Vagina (tissue), 2 donors: Measurements from ENCODE around the gene BPIFB4. TPM values are rescaled to one million over a fixed set of nuclear protein-coding genes. Genes with fewer than 3 reads are reported as not detected.

Experiments
- DNase-seq, 2 donors: peaks; one replicate each; pipeline ENCODE4 v3.0.0-alpha.2; 2017; ENCODE audit errors: extremely low spot score in 2 of 2
- H3K27ac ChIP-seq: fragments of 200-600 bp; sonication (generic); one replicate; pipeline ENCODE4 v1.5.1; 2019
- H3K27me3 ChIP-seq: fragments of 200-600 bp; sonication (generic); one replicate; pipeline ENCODE4 v1.5.1; 2019
- H3K36me3 ChIP-seq, 2 donors: fragments of 200-600 bp; sonication (generic); one replicate each; pipeline ENCODE4 v1.5.1; 2017 to 2019
- H3K4me1 ChIP-seq: fragments of 200-600 bp; sonication (generic); one replicate; pipeline ENCODE4 v1.5.1; 2019
- H3K4me3 ChIP-seq, 2 donors: fragments of 200-600 bp; sonication (generic); 1 replicate in 1 of 2; 2 replicates in 1 of 2; pipeline ENCODE4 v1.5.1; 2016 to 2019
- H3K9me3 ChIP-seq: fragments of 200-600 bp; sonication (generic); one replicate; pipeline ENCODE4 v1.5.1; 2019
- POLR2A ChIP-seq, 2 donors: fragments of 450-650 bp; IDR thresholded peaks; one replicate each; pipeline ENCODE4 v1.6.1; 2017; ENCODE audit warnings: antibody characterized with exemption in 2 of 2, mild to moderate bottlenecking in 2 of 2, moderate library complexity in 2 of 2
- POLR2AphosphoS5 ChIP-seq, 2 donors: sonication (generic); formaldehyde crosslinking; IDR thresholded peaks; one replicate each; pipeline ENCODE4 v1.9.0; 2017; ENCODE audit warnings: antibody characterized with exemption in 2 of 2, mild to moderate bottlenecking in 2 of 2, low read depth in 1 of 2; ENCODE audit not compliant: insufficient read depth in 1 of 2
- intact Hi-C: fragments of 100-400 bp; cut with DNase I; formaldehyde crosslinking; loops from one replicate; pipeline ENCODE4 v1.15.1; 2023
- total RNA-seq: library from RNA; depleted of rRNA; stranded (reverse); fragments of >200 nt; gene quantifications from one replicate; pipeline ENCODE4 v1.2.3, GENCODE V29; 2016
- TF ChIP-seq, protein P1 (sequence below), 3 experiments: fragments of 450-650 bp in 2 of 3; fragments of 200-600 bp in 1 of 3; sonication (generic) in 1 of 3; IDR thresholded peaks; one replicate each; pipeline ENCODE4 v1.5.1; 2017 to 2019; ENCODE audit warnings: antibody characterized with exemption in 3 of 3, mild to moderate bottlenecking in 2 of 3, moderate library complexity in 2 of 3

The BPIFB4 gene
- total RNA-seq, 1 donor from 2014 or later: not detected

GRCh38 chr20:33133373-33133941, 54.0 kb downstream of the BPIFB4 start:
- DNase-seq: no peak
- H3K4me3 ChIP-seq: no peak overlapping the region
- no peaks in the 10 kb centered on the region for H3K27me3 ChIP-seq
- H3K36me3 ChIP-seq: no peaks in the 10 kb centered on the region
- no peak overlapping the region for H3K27ac ChIP-seq
- intact Hi-C loops: no loop called here
- TF ChIP-seq POLR2AphosphoS5 (IDR thresholded peaks at IDR 0.05; ENCODE audit: insufficient read depth in 1 of 2, low read depth in 1 of 2): no peak
- no peak for TF ChIP-seq POLR2A (IDR thresholded peaks at IDR 0.05)
- TF ChIP-seq, protein P1, sequence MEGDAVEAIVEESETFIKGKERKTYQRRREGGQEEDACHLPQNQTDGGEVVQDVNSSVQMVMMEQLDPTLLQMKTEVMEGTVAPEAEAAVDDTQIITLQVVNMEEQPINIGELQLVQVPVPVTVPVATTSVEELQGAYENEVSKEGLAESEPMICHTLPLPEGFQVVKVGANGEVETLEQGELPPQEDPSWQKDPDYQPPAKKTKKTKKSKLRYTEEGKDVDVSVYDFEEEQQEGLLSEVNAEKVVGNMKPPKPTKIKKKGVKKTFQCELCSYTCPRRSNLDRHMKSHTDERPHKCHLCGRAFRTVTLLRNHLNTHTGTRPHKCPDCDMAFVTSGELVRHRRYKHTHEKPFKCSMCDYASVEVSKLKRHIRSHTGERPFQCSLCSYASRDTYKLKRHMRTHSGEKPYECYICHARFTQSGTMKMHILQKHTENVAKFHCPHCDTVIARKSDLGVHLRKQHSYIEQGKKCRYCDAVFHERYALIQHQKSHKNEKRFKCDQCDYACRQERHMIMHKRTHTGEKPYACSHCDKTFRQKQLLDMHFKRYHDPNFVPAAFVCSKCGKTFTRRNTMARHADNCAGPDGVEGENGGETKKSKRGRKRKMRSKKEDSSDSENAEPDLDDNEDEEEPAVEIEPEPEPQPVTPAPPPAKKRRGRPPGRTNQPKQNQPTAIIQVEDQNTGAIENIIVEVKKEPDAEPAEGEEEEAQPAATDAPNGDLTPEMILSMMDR (IDR thresholded peaks at IDR 0.05): no peak
- no peaks in the 10 kb centered on the region for H3K4me1 ChIP-seq
- H3K9me3 ChIP-seq: no peaks in the 10 kb centered on the region

- TF ChIP-seq, protein P1 (IDR thresholded peaks at IDR 0.05): no peak
- no peak for TF ChIP-seq POLR2A (IDR thresholded peaks at IDR 0.05)
- TF ChIP-seq POLR2AphosphoS5 (IDR thresholded peaks at IDR 0.05; ENCODE audit: insufficient read depth in 1 of 2, low read depth in 1 of 2): no peak
- Histone ChIP-seq H3K4me1 (no peaks in the 10 kb centered on the region), H3K27ac (no peak overlapping the region), H3K27me3 (no peaks in the 10 kb centered on the region), H3K36me3 (no peaks in the 10 kb centered on the region), H3K4me3 (no peak overlapping the region), H3K9me3 (no peaks in the 10 kb centered on the region)
- intact Hi-C loops: no loop called here
- DNase-seq: no peak
These were observed 57.8 kb downstream of the BPIFB4 start for GRCh38 chr20:33137195-33137594.

GRCh38 chr20:33139467-33139866, 60.0 kb downstream of the BPIFB4 start:
- Histone ChIP-seq H3K4me1 (no peaks in the 10 kb centered on the region), H3K27me3 (no peaks in the 10 kb centered on the region), H3K9me3 (no peaks in the 10 kb centered on the region), H3K4me3 (no peak overlapping the region), H3K36me3 (no peaks in the 10 kb centered on the region), H3K27ac (no peak overlapping the region)
- intact Hi-C loops: no loop called here
- peak in 1 of 2 donors; percentile 55 for DNase-seq
- TF ChIP-seq POLR2AphosphoS5 (IDR thresholded peaks at IDR 0.05; ENCODE audit: insufficient read depth in 1 of 2, low read depth in 1 of 2) (no peak), POLR2A (IDR thresholded peaks at IDR 0.05) (no peak)
- TF ChIP-seq, protein P1 (IDR thresholded peaks at IDR 0.05): no peak

GRCh38 chr20:33145521-33145920, 66.1 kb downstream of the BPIFB4 start:
- H3K4me1 ChIP-seq: no peaks in the 10 kb centered on the region
- intact Hi-C loops: no loop called here
- no peak overlapping the region for H3K4me3 ChIP-seq
- TF ChIP-seq POLR2A (IDR thresholded peaks at IDR 0.05): no peak
- DNase-seq: peak in 1 of 2 donors; percentile 58
- no peak overlapping the region for H3K27ac ChIP-seq
- H3K27me3 ChIP-seq: no peaks in the 10 kb centered on the region
- no peaks in the 10 kb centered on the region for H3K36me3 ChIP-seq
- no peaks in the 10 kb centered on the region for H3K9me3 ChIP-seq

DNA sequence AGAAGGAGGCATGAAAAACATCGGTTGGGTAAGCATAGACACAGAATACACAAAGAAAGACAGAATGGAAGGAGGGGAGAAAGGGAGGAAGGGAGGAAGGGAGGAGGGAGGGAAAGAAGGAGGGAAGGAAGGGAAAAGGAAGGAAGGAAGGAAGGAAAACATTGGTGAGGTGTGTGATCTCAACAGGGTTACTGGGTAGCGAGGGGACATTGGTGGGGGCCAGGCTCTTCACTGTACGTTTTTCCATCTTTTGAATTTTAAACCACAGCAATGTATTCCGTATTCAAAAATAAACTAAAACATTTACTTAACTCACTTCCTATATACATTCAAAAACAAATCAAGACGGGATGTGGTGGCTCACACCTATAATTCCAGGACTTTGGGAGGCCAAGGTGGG, 67.9 kb downstream of the BPIFB4 start:
- DNase-seq: no peak
- TF ChIP-seq POLR2A (IDR thresholded peaks at IDR 0.05): no peak
- TF ChIP-seq, protein P1 (IDR thresholded peaks at IDR 0.05): no peak
- Histone ChIP-seq H3K36me3 (no peaks in the 10 kb centered on the region), H3K27me3 (no peaks in the 10 kb centered on the region), H3K4me3 (no peak overlapping the region), H3K27ac (no peak overlapping the region), H3K9me3 (no peaks in the 10 kb centered on the region), H3K4me1 (no peaks in the 10 kb centered on the region)
- intact Hi-C loops: no loop called here
